Neural crest cell (in vitro differentiated cells): ENCODE data around the gene PELI1. TPM values are rescaled to one million over a fixed set of nuclear protein-coding genes. Genes with fewer than 3 reads are reported as not detected.

Experiments used
- DNase-seq: peaks from one replicate; pipeline ENCODE4 v3.0.0; 2021; ENCODE audit warnings: low read depth, mixed read lengths, low spot score
- H3K27ac Mint-ChIP-seq: one replicate; pipeline ENCODE4 v1.8.0; 2021; ENCODE audit warnings: mild to moderate bottlenecking, mixed read lengths; ENCODE audit not compliant: unreplicated experiment
- H3K27me3 Mint-ChIP-seq: 2 replicates; pipeline ENCODE4 v1.8.0; 2021; ENCODE audit warnings: low read depth, mild to moderate bottlenecking, mixed read lengths
- H3K36me3 Mint-ChIP-seq: 2 replicates; pipeline ENCODE4 v1.8.0; 2021; ENCODE audit warnings: low read depth, mild to moderate bottlenecking, mixed read lengths
- H3K4me1 Mint-ChIP-seq: 2 replicates; pipeline ENCODE4 v1.8.0; 2021; ENCODE audit warnings: mixed read lengths
- H3K4me3 Mint-ChIP-seq: one replicate; pipeline ENCODE4 v1.8.0; 2021; ENCODE audit warnings: mild to moderate bottlenecking, mixed read lengths
- H3K9me3 Mint-ChIP-seq: 2 replicates; pipeline ENCODE4 v1.8.0; 2021; ENCODE audit warnings: mixed read lengths
- CTCF ChIP-seq: fragments of 200-600 bp; sonication (generic); conservative IDR thresholded peaks from 2 replicates; pipeline ENCODE4 v1.5.0; 2021; ENCODE audit warnings: antibody characterized with exemption, mild to moderate bottlenecking
- total RNA-seq: library from RNA; stranded (reverse); gene quantifications from 2 replicates; pipeline ENCODE4 v1.2.1, GENCODE V29; 2021

PELI1 gene
- total RNA-seq, 1 donor from 2014 or later: 52.1 TPM

- no peak for TF ChIP-seq CTCF
- H3K36me3 Mint-ChIP-seq: no peaks in the 10 kb centered on the region
- H3K27me3 Mint-ChIP-seq: no peaks in the 10 kb centered on the region
- H3K4me1 Mint-ChIP-seq: peaks cover 21% of the 10 kb centered on the region
- no peak overlapping the region for H3K4me3 Mint-ChIP-seq
- no peak overlapping the region for H3K27ac Mint-ChIP-seq
- no peak for DNase-seq
- no peaks in the 10 kb centered on the region for H3K9me3 Mint-ChIP-seq
Measured at GRCh38 chr2:64063454-64063853, 80.8 kb downstream of the PELI1 start.

DNA sequence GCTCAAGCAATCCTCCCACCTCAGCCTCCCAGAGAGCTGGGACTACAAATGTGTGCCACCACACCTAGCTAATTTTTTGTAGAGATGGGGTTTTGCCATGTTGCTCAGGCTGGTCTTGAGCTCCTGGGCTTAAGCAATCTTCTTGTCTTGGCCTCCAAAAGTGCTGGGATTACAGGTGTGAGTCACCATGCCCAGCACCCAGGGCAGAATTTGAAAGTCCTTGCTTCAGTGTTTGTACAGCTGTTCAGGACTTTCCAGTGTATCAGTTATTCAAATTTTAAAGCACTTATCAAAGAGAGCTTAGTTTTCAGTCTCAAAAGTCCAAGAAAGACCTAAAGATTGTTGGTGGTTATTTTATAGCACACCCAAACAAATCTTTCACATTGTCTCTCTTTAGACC lies 81.4 kb downstream of the PELI1 start:
- no peaks in the 10 kb centered on the region for H3K9me3 Mint-ChIP-seq
- H3K4me1 Mint-ChIP-seq: peaks cover 21% of the 10 kb centered on the region
- H3K27me3 Mint-ChIP-seq: no peaks in the 10 kb centered on the region
- H3K36me3 Mint-ChIP-seq: no peaks in the 10 kb centered on the region
- H3K4me3 Mint-ChIP-seq: no peak overlapping the region
- no peak for TF ChIP-seq CTCF
- H3K27ac Mint-ChIP-seq: peak overlapping the region; percentile 30
- no peak for DNase-seq

DNA sequence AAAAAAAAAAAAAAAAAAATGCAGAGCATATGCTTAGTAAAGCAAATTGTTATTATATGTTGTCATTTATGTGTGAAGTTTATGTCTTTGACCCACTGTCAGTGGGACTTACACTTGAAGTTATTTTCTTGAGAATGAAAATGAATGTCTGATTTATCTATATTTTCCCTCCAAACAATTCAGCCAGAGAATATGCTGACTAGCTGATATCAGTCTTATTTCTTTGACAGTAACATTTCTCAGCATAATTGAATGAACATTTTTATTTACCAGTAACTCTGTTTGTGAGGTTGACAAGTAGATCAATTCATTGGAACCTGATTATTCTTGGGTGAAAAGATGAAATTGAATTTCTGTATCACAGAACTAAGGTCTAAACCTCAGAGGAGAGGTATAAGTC lies 85.0 kb downstream of the PELI1 start:
- no peaks in the 10 kb centered on the region for H3K9me3 Mint-ChIP-seq
- DNase-seq: no peak
- no peak for TF ChIP-seq CTCF
- H3K36me3 Mint-ChIP-seq: no peaks in the 10 kb centered on the region
- H3K4me1 Mint-ChIP-seq: peaks cover 22% of the 10 kb centered on the region
- H3K4me3 Mint-ChIP-seq: no peak overlapping the region
- no peaks in the 10 kb centered on the region for H3K27me3 Mint-ChIP-seq
- H3K27ac Mint-ChIP-seq: no peak overlapping the region

DNA sequence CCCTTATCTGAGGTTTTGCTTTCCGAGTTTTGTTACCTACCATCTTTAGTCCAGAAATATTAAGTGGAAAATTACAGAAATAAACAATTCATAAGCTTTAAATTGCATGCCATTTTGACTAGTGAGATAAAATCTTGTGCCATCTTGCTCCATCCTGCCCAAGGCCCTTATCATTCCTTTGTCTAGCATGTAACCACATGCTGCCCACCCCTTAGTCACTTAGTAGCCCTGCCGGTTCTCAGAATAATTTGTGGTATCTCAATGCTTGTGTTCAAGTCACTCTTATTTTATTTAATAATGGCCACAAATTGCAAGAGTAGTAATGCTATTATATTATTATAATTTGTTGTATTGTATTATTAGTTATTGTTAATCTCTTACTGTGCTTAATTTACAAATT lies 88.2 kb downstream of the PELI1 start:
- no peaks in the 10 kb centered on the region for H3K27me3 Mint-ChIP-seq
- H3K27ac Mint-ChIP-seq: no peak overlapping the region
- no peak for DNase-seq
- no peaks in the 10 kb centered on the region for H3K9me3 Mint-ChIP-seq
- no peak for TF ChIP-seq CTCF
- H3K4me1 Mint-ChIP-seq: peaks cover 30% of the 10 kb centered on the region
- no peaks in the 10 kb centered on the region for H3K36me3 Mint-ChIP-seq
- H3K4me3 Mint-ChIP-seq: no peak overlapping the region

DNA sequence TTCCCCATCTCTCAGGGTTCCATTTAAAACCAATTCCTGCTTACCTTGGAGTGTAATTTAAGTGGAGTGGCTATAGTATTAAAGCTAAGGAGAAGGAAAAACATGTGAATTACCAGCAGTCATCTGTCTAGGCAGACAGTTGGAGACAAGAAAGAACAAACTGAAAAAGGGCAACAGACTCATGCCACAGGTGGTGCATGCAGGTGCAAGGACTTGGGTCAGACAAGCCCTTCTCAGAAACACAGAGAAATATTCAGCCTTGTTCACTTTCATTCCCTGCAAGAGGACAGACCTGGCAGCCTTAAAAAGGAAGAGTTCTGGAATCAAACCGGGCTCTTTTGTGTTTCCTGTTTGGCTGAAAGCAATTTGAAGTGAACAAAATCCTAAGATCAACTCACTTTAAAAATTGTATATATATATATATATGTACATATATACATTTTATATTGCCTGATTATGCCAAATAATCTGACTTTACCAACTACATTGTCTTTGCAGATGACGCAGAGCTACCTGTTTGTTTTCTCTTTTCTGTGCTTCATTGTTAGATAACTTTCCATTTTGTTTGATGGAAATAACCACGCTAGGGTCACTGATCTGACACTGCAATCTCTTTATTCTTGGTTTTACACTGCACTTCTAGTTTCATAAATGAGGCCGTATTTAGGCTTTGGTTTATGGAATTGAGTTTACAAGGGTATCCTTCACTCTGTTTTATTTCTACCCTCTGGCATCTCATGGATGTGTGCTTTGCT lies 89.9 kb downstream of the PELI1 start:
- H3K4me1 Mint-ChIP-seq: peaks cover 38% of the 10 kb centered on the region
- H3K9me3 Mint-ChIP-seq: peaks cover 3% of the 10 kb centered on the region
- no peak for DNase-seq
- H3K27me3 Mint-ChIP-seq: no peaks in the 10 kb centered on the region
- H3K36me3 Mint-ChIP-seq: no peaks in the 10 kb centered on the region
- TF ChIP-seq CTCF: no peak
- no peak overlapping the region for H3K27ac Mint-ChIP-seq
- no peak overlapping the region for H3K4me3 Mint-ChIP-seq
